HepG2 (cell line): Measurements from ENCODE around the gene PLCB1. TPM values are rescaled to one million over a fixed set of nuclear protein-coding genes. Genes with fewer than 3 reads are reported as not detected.

ENCODE experiments used
- ATAC-seq: fragments of 200-7000 bp; cut with Tn5 transposase; 3 replicates; pipeline ENCODE4 v1.9.1; 2020; ENCODE audit warnings: mild to moderate bottlenecking, moderate library complexity
- BruUV-seq: library from RNA; stranded (reverse); fragments of 400-500 nt; replicated peaks from 2 replicates; lab custom pipeline; 2021; lab: Mats Ljungman, UMichigan
- CTCF ChIA-PET: fragments of 300-600 bp; formaldehyde crosslinking; extraction: SDS; loops from one replicate; lab custom pipeline; 2021; ENCODE audit warnings: low total read pairs, inconsistent platforms, low intra/inter-chr PET ratio; lab: Yijun Ruan, JAX
- POLR2A ChIA-PET: fragments of 350-600 bp; sonication (Branson Sonifier 250); formaldehyde crosslinking; loops from one replicate; lab custom pipeline; 2020; ENCODE audit warnings: antibody characterized with exemption, inconsistent platforms; lab: Yijun Ruan, JAX
- DNase-seq: peaks from one replicate; pipeline ENCODE4 v3.0.0-alpha.2; 2015; ENCODE audit warnings: low spot score
- FAIRE-seq: peaks from 3 replicates; lab custom pipeline; 2011; peaks lifted over from hg19 to GRCh38; lab: Jason Lieb, UNC
- H2AFZ ChIP-seq: one replicate; pipeline ENCODE4 v1.6.1; 2011; ENCODE audit warnings: low read length, inconsistent platforms
- H3K27ac ChIP-seq: fragments of 300-600 bp; 3 replicates; pipeline ENCODE4 v1.8.0; 2011; ENCODE audit warnings: mixed run types, mild to moderate bottlenecking, mixed read lengths, low read length, inconsistent platforms; ENCODE audit not compliant: insufficient read depth; ENCODE audit errors: extremely low read length
- H3K27me3 ChIP-seq, 2 experiments: fragments of 200-600 bp in 1 of 2; 2 replicates in 1 of 2; 3 replicates in 1 of 2; pipeline versions ENCODE4 v1.6.0 to v1.8.0; 2011; ENCODE audit warnings: low read length in 2 of 2, mild to moderate bottlenecking in 2 of 2, moderate library complexity in 2 of 2, inconsistent platforms in 1 of 2; ENCODE audit not compliant: insufficient read depth in 2 of 2, control insufficient read depth in 1 of 2
- H3K36me3 ChIP-seq, 2 experiments: fragments of 200-600 bp in 1 of 2; replicated peaks in 1 of 2; 2 replicates in 1 of 2; 3 replicates in 1 of 2; pipeline versions ENCODE4 v1.5.1 to v1.8.0; 2011; ENCODE audit warnings: low read length in 2 of 2, inconsistent platforms in 1 of 2; ENCODE audit not compliant: insufficient read depth in 2 of 2, control insufficient read depth in 1 of 2
- H3K4me1 ChIP-seq: 2 replicates; pipeline ENCODE4 v1.5.1; 2012; ENCODE audit warnings: low read length, inconsistent platforms; ENCODE audit not compliant: insufficient read depth
- H3K4me2 ChIP-seq: 2 replicates; pipeline ENCODE4 v1.6.0; 2011; ENCODE audit warnings: low read depth, low read length, inconsistent platforms
- H3K4me3 ChIP-seq, 3 experiments: fragments of 200-600 bp in 1 of 3; sonication (generic), shearing (Covaris generic) in 1 of 3; replicated peaks in 1 of 3; 2 replicates each; pipeline ENCODE4 v1.5.1; 2011 to 2016; ENCODE audit warnings: low read length in 3 of 3, inconsistent platforms in 2 of 3, low read depth in 2 of 3, mild to moderate bottlenecking in 2 of 3, control low read depth in 1 of 3, mixed read lengths in 1 of 3; ENCODE audit not compliant: insufficient read depth in 1 of 3
- H3K79me2 ChIP-seq: one replicate; pipeline ENCODE4 v1.6.1; 2011; ENCODE audit warnings: low read length, inconsistent platforms; ENCODE audit not compliant: insufficient read depth
- H3K9ac ChIP-seq: 2 replicates; pipeline ENCODE4 v1.6.0; 2011; ENCODE audit warnings: mild to moderate bottlenecking, low read depth, low read length, inconsistent platforms; ENCODE audit not compliant: insufficient read depth
- H3K9me3 ChIP-seq: 2 replicates; pipeline ENCODE4 v1.5.1; 2012; ENCODE audit warnings: mild to moderate bottlenecking, low read length
- H4K20me1 ChIP-seq: 2 replicates; pipeline ENCODE4 v1.6.0; 2011; ENCODE audit warnings: inconsistent platforms, mild to moderate bottlenecking, low read length, moderate library complexity; ENCODE audit not compliant: insufficient read depth
- IKZF5 ChIP-seq: IDR thresholded peaks from 2 replicates; pipeline ENCODE4 v1.6.1; 2018; ENCODE audit warnings: missing genetic modification reagents, mild to moderate bottlenecking, missing compliant biosample characterization
- LRRFIP1 ChIP-seq: sonication (generic); formaldehyde crosslinking; conservative IDR thresholded peaks from 2 replicates; pipeline ENCODE4 v1.4.0; 2020; ENCODE audit warnings: missing genetic modification reagents
- ZNF350 ChIP-seq: sonication (generic); formaldehyde crosslinking; IDR thresholded peaks from 2 replicates; pipeline ENCODE4 v1.4.0; 2020; ENCODE audit warnings: mild to moderate bottlenecking, low read depth, missing genetic modification reagents, borderline replicate concordance
- WGBS: methylation state at CpG from one replicate; pipeline ENCODE4 v1.1.6; 2017; ENCODE audit warnings: low lambda C conversion rate; 5-methylcytosine and 5-hydroxymethylcytosine counted together
- in situ Hi-C: cut with HindIII; loops from 2 replicates; pipeline ENCODE4 v1.10.0; 2017; ENCODE audit warnings: low pct_unique_long_range_greater_than_20kb; ENCODE audit not compliant: extremely low pct_ligation_motif_present
- intact Hi-C: fragments of 100-400 bp; cut with micrococcal nuclease; formaldehyde crosslinking; loops from one replicate; pipeline ENCODE4 v1.10.0; 2022; ENCODE audit not compliant: unreplicated experiment
- polyA plus RNA-seq, 8 experiments: library from polyadenylated mRNA; depleted of rRNA in 3 of 8; stranded (reverse) in 7 of 8; unstranded in 1 of 8; fragments of >200 nt; fragmentation: Illumina TruSeq in 4 of 8; extraction: Trizol in 4 of 8; gene quantifications; 2 replicates each; pipeline versions ENCODE4 v1.2.1 to v1.2.3, GENCODE V29; 2011 to 2016; ENCODE audit warnings: low read depth in 4 of 8, missing spikeins in 1 of 8, mixed read lengths in 1 of 8; ENCODE audit not compliant: insufficient read depth in 1 of 8
- total RNA-seq, 5 experiments: library from RNA; depleted of rRNA; stranded (reverse); fragments of >200 nt; fragmentation: Illumina TruSeq; extraction: Trizol; gene quantifications; 2 replicates each; pipeline ENCODE4 v1.2.3, GENCODE V29; 2016; ENCODE audit warnings: low read depth in 1 of 5

Gene PLCB1
- total and polyA plus RNA-seq, 2 of the 13 experiments (the other 11 are each of a cell fraction or from before 2014, with no cell fraction given) = 42.4 to 55.9 TPM

- TF ChIP-seq IKZF5 = no peak
These were observed 293.7 kb downstream of the PLCB1 start (continued) for GRCh38 chr20:8425802-8426201.

GRCh38 chr20:8427419-8428040 lies 295.5 kb downstream of the PLCB1 start:
- Histone ChIP-seq H3K27me3 (no peaks in the 10 kb centered on the region), H4K20me1 (no peaks in the 10 kb centered on the region), H3K27ac (no peak overlapping the region), H2AFZ (no peak overlapping the region), H3K4me2 (no peak overlapping the region), H3K4me1 (no peaks in the 10 kb centered on the region), H3K36me3 (no peaks in the 10 kb centered on the region; a peak in 1 of 5 replicates), H3K79me2 (no peaks in the 10 kb centered on the region), H3K4me3 (no peak overlapping the region), H3K9ac (no peak overlapping the region), H3K9me3 (no peaks in the 10 kb centered on the region)
- in situ Hi-C loops = no loop called here
- ATAC-seq (no peak), FAIRE-seq (no peak), DNase-seq (no peak)
- TF ChIP-seq LRRFIP1 (CRISPR knock-in tag) (no peak), ZNF350 (CRISPR knock-in tag) (no peak)
- POLR2A ChIA-PET = no interaction called here
- no TSS peak for BruUV-seq
- CTCF ChIA-PET = no interaction called here
- 88% methylated on average over 2 of the region's 2 CpGs for whole genome bisulfite sequencing
- intact Hi-C loops = no loop called here
